Gastroesophageal sphincter (tissue), 4 donors: Measurements from ENCODE around the gene CIRBP. TPM values are rescaled to one million over a fixed set of nuclear protein-coding genes. Genes with fewer than 3 reads are reported as not detected.

Experiments used
- ATAC-seq: fragments of 150-250 bp; one replicate; pipeline ENCODE4 v1.9.1; 2016; ENCODE audit warnings: mild to moderate bottlenecking, moderate library complexity
- H3K27ac ChIP-seq, 4 donors: fragments of 200-600 bp; sonication (generic) in 3 of 4; 1 replicate in 3 of 4; 2 replicates in 1 of 4; pipeline ENCODE4 v1.5.1; 2016 to 2019
- H3K27me3 ChIP-seq: fragments of 200-600 bp; sonication (generic); one replicate; pipeline ENCODE4 v1.5.1; 2019
- H3K36me3 ChIP-seq, 2 donors: fragments of 200-600 bp; sonication (generic); one replicate each; pipeline ENCODE4 v1.5.1; 2019; ENCODE audit warnings: control low read depth in 1 of 2
- H3K4me1 ChIP-seq, 3 donors: fragments of 200-600 bp; sonication (generic); 1 replicate in 2 of 3; 2 replicates in 1 of 3; pipeline ENCODE4 v1.5.1; 2016 to 2019; ENCODE audit warnings: control low read depth in 2 of 3
- H3K4me3 ChIP-seq, 2 donors: fragments of 200-600 bp; sonication (generic); one replicate each; pipeline ENCODE4 v1.5.1; 2019; ENCODE audit warnings: mild to moderate bottlenecking in 1 of 2, moderate library complexity in 1 of 2
- H3K9me3 ChIP-seq, 3 donors: fragments of 200-600 bp; sonication (generic); one replicate each; pipeline ENCODE4 v1.5.1; 2017 to 2019; ENCODE audit warnings: control low read depth in 2 of 3
- EP300 ChIP-seq: sonication (generic); formaldehyde crosslinking; IDR thresholded peaks from one replicate; pipeline ENCODE4 v1.6.1; 2017; ENCODE audit warnings: antibody characterized with exemption, mild to moderate bottlenecking
- POLR2A ChIP-seq, 2 donors: fragments of 450-650 bp; IDR thresholded peaks; one replicate each; pipeline ENCODE4 v1.6.1; 2017; ENCODE audit warnings: antibody characterized with exemption in 2 of 2, mild to moderate bottlenecking in 2 of 2, moderate library complexity in 1 of 2
- POLR2AphosphoS5 ChIP-seq: sonication (generic); formaldehyde crosslinking; IDR thresholded peaks from one replicate; pipeline ENCODE4 v1.6.1; 2017; ENCODE audit warnings: antibody characterized with exemption
- WGBS, 2 donors: methylation state at CpG; one replicate each; pipeline ENCODE4 v1.1.5; 2018; ENCODE audit warnings: low coverage in 1 of 2; 5-methylcytosine and 5-hydroxymethylcytosine counted together
- total RNA-seq, 4 donors: library from RNA; depleted of rRNA; stranded (reverse); fragments of >200 nt; gene quantifications; one replicate each; pipeline ENCODE4 v1.1.0, GENCODE V29; 2016
- TF ChIP-seq, protein P1 (sequence below), 4 experiments: fragments of 200-600 bp in 2 of 4; fragments of 450-650 bp in 2 of 4; sonication (generic) in 1 of 4; IDR thresholded peaks; one replicate each; pipeline ENCODE4 v1.5.1; 2017 to 2019; ENCODE audit warnings: antibody characterized with exemption in 4 of 4, mild to moderate bottlenecking in 2 of 4, moderate library complexity in 2 of 4

CIRBP gene
- total RNA-seq, 4 donors from 2014 or later = 350 to 708 (median 559) TPM

DNA sequence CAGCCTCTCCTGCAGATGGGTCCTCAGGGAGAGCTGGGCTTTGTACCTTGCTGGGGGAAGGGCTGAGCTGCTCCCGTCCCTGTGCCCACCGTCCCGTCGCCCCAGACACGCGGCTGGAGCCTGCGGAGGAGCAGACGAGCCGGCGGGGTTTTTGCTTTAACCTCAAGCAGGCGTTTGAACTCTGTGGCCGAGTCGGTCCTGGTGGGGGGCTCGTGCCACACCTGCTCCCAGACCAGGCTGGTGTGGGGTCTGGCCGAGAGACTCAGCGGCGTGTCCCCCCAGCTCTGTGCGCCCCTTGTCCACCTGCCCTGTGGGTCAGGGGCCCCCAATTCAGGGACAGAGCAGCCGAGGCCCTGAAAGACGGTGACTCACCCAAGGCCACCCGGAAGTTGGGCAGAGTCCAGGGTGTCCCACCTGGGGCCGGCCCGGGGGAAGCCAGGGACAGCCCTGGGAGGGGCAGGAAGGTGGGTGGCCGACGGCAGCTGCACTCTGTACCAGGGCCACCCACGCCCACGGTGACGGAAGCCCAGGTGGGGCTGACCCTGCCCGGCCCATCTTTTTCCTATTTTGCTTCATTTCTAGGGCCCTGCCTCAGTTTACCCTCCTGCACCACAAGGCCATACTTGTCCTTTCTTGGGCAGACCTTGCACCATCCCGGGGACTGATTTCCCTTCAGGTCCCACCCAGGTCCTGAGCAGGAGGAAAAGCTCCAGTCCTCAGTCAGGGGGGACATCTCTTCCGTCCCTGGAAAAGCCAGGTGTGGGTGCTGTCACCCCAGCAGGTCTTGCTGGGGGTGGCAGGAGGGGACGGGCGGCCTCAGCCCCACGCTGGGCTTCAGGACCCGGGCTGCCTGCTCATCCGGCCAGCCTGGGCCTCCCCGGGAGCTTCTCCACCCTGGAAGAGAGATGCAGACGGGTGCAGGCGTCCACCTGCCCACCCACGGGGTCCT is 21.8 kb downstream of the CIRBP start:
- Histone ChIP-seq H3K9me3 (no peaks in the 10 kb centered on the region), H3K27me3 (peaks cover 100% of the 10 kb centered on the region), H3K4me1 (peaks cover 0 to 33% (median 12%) of the 10 kb centered on the region in 3 donors), H3K4me3 (no peak overlapping the region), H3K27ac (no peak overlapping the region), H3K36me3 (no peaks in the 10 kb centered on the region)
- no peak for ATAC-seq
- 82% methylated on average over 7 of the region's 40 CpGs; no CpG with 5 or more reads in 1 of the 2 donors for WGBS, 2 donors
- TF ChIP-seq POLR2AphosphoS5 (no peak), EP300 (no peak), POLR2A (IDR thresholded peaks at IDR 0.05) (no peak)
- TF ChIP-seq, protein P1, sequence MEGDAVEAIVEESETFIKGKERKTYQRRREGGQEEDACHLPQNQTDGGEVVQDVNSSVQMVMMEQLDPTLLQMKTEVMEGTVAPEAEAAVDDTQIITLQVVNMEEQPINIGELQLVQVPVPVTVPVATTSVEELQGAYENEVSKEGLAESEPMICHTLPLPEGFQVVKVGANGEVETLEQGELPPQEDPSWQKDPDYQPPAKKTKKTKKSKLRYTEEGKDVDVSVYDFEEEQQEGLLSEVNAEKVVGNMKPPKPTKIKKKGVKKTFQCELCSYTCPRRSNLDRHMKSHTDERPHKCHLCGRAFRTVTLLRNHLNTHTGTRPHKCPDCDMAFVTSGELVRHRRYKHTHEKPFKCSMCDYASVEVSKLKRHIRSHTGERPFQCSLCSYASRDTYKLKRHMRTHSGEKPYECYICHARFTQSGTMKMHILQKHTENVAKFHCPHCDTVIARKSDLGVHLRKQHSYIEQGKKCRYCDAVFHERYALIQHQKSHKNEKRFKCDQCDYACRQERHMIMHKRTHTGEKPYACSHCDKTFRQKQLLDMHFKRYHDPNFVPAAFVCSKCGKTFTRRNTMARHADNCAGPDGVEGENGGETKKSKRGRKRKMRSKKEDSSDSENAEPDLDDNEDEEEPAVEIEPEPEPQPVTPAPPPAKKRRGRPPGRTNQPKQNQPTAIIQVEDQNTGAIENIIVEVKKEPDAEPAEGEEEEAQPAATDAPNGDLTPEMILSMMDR (IDR thresholded peaks at IDR 0.05) = no peak

DNA sequence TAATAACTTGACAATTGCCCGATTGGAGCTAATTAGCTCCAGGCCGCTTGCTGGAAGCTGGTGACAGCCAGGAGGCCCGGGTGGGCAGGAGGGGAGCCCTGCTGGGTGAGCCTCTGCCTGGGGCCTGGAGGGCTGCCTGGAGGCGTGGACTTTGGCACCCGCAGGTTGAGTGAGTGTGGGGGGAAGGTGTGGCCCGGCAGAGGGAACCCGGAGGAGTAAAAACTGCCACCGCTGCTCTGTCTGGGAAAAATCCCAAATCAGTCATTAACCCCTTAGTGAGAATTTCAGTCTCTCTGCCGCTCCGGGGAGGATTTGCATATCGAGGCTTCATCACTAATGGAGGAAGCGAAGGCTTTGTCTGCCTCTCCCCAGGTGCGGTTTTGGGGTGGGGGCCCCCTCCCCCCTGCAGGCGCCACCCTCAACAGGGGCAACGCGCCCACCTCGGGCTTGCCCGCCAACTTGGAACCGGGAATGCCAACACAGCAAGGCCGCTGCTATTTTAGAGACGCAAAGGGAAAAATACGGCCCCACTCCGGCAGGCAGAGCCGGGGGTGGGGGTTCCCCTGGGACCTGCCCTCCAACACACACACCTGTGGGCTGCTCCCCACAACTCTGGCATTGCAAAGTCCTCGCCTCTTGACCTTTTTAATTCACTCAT is 22.8 kb downstream of the CIRBP start:
- peaks cover 98% of the 10 kb centered on the region for H3K27me3 ChIP-seq
- no peak for ATAC-seq
- H3K4me1 ChIP-seq = peaks cover 0 to 25% (median 9%) of the 10 kb centered on the region in 3 donors
- TF ChIP-seq POLR2A (IDR thresholded peaks at IDR 0.05) (no peak), EP300 (no peak), POLR2AphosphoS5 (no peak)
- TF ChIP-seq, protein P1 (IDR thresholded peaks at IDR 0.05) = no peak
- H3K27ac ChIP-seq = no peak overlapping the region
- no peaks in the 10 kb centered on the region for H3K9me3 ChIP-seq
- H3K36me3 ChIP-seq = no peaks in the 10 kb centered on the region
- 18% methylated on average over 7 of the region's 25 CpGs; no CpG with 5 or more reads in 1 of the 2 donors for WGBS, 2 donors
- H3K4me3 ChIP-seq = no peak overlapping the region

DNA sequence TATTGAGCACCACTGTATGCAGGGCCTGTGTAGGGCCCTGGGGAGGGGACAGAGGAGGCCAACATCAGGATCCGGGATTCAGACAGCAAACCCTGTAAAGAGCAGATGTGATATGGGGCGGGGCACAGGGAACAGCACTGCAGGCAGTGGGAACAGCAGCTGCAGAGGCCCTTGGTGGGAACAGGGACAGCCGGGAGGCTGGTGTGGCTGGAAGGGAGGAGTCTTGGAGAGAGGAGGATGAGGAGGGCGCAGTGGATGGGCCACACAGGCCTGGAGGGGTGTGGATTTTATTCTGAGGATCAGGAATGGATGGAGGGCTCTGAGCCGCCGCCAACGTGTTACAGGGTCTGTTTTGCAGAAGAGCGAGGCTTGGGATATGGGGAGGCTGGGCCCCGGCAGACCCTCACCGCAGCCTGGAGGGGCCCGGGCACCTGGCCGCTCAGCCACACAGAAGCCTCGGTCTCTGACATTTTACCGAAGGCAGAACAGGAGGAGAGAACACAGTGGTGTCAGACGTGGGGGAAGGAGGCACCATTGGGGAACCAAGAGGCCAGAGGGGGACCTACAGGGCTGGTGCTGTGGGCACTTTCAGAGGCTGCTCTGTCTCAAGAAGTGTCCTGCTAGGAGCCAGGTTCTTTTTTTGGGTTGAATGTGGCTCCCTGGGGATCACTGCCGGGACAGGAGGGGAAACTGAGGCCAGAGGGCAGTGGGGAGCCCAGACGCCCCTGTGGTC is 23.5 kb downstream of the CIRBP start:
- H3K27ac ChIP-seq = no peak overlapping the region
- no peak for ATAC-seq
- peaks cover 91% of the 10 kb centered on the region for H3K27me3 ChIP-seq
- H3K4me3 ChIP-seq = no peak overlapping the region
- no peaks in the 10 kb centered on the region for H3K9me3 ChIP-seq
- no peaks in the 10 kb centered on the region for H3K36me3 ChIP-seq
- peaks cover 0 to 19% (median 9%) of the 10 kb centered on the region in 3 donors for H3K4me1 ChIP-seq
- WGBS, 2 donors = 87 to 92% methylated on average over 6 to 9 of the region's 17 CpGs
- TF ChIP-seq EP300 (no peak), POLR2A (IDR thresholded peaks at IDR 0.05) (no peak)

DNA sequence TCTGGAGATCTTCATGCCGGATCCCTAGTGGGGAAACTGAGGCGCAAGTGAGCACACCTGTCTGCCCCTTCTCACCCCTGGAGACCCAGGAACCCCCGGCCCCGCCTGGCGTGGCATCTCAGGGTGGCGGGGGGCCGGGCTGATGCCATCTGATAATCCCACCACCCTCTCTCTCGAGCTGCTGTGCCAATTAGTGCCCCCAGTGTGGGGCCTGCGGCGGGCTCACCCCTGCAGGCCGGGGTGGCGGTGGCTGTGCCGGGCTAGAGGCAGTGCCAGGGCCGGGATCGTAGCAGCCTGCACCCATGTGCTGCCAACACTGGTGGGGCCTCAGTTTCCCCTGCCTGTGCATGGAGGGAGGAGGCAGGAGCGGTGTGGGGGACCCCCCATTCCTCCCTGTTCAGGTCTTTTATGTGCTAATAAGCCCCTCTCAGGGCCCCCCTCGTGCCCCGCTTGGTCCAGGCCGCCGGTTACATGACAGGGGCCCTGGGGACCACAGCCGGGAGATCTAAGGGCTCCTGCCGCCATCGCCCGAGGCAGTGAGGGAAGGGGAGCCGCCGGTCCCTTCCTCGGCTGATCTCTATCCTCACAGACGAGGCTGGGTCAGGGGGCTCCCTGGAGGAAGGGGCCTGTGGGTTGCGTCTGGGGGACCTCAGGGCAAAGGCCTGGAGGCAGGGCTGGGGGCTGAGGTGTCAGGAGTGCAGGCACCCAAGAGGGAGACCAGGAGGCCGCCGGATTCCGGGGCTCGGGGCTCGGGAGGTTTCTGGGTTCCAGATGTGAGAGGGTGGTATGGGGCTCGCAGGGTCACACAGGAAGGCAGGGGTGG is 24.9 kb downstream of the CIRBP start:
- Histone ChIP-seq H3K27me3 (peaks cover 77% of the 10 kb centered on the region), H3K4me3 (no peak overlapping the region), H3K36me3 (no peaks in the 10 kb centered on the region), H3K9me3 (no peaks in the 10 kb centered on the region), H3K4me1 (peaks cover 0 to 15% (median 9%) of the 10 kb centered on the region in 3 donors), H3K27ac (no peak overlapping the region)
- no peak for TF ChIP-seq EP300
- no peak for TF ChIP-seq POLR2A (IDR thresholded peaks at IDR 0.05)
- TF ChIP-seq, protein P1 (IDR thresholded peaks at IDR 0.05) = no peak
- no peak for TF ChIP-seq POLR2AphosphoS5
- ATAC-seq = no peak
- 73 to 83% methylated on average over 4 to 8 of the region's 35 CpGs for WGBS, 2 donors
